ENCODE measurements around the gene FAM185A.
"Not testable (repeated sequence)": the region's sequence is repeated elsewhere in the genome, so short reads cannot be mapped to it uniquely, and the experiment has no call there.

The FAM185A gene

DNA sequence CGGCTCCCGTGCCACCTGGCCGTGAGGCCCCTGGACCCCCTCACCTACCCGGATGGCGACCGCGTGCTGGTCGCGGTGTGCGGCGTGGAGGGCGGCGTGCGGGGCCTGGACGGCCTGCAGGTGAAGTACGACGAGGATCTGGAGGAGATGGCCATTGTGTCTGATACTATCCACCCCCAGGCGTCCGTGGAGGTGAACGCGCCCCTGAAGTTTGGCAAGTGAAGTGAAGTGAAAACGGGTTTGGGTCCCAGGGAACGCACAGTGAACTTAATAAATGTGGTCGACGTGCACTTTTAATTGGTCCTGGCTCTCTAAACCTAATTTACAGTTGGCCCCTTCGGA, 617 bp downstream of the FAM185A start:
- DNase-seq; H3K36me3 ChIP-seq (replicated peaks); H3K27me3 ChIP-seq (replicated peaks); H3K27ac ChIP-seq; in situ Hi-C loops (cut with HindIII; ENCODE audit: low pct_ligation_motif_present, low sequenced_read_pairs): not testable (repeated sequence)
- H3K4me3 ChIP-seq (ENCODE audit: low read depth, low read length) = peak overlapping the region; percentile 72

GRCh38 chr7:102758227-102758626, 9.4 kb downstream of the FAM185A start:
- in situ Hi-C loops (cut with HindIII; ENCODE audit: low pct_ligation_motif_present, low sequenced_read_pairs); H3K4me3 ChIP-seq (ENCODE audit: low read depth, low read length); H3K27me3 ChIP-seq (replicated peaks); DNase-seq; H3K36me3 ChIP-seq (replicated peaks); H3K27ac ChIP-seq: not testable (repeated sequence)

DNA sequence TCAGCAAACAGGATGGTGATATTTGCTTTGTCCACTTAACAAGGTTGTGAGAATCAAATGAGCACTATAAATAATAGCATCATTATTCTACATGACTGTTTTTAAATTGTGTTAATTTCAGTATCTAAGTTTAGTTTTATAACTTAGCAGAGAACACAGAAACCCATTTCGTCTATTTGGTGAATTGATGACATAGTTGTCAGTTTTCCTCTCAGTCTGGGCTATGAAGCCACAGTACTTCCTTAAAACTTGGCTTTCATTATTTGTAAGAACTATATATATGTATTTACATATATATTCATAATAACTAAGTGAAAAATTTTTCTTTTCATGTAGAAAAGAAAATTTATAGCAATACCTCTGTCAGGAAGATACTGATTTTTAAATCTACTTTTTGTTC, 11.1 kb downstream of the FAM185A start:
- in situ Hi-C loops (cut with HindIII; ENCODE audit: low pct_ligation_motif_present, low sequenced_read_pairs); DNase-seq; H3K36me3 ChIP-seq (replicated peaks); H3K27ac ChIP-seq; H3K27me3 ChIP-seq (replicated peaks); H3K4me3 ChIP-seq (ENCODE audit: low read depth, low read length): not testable (repeated sequence)

- H3K36me3 ChIP-seq (replicated peaks); H3K27me3 ChIP-seq (replicated peaks); H3K27ac ChIP-seq; DNase-seq; in situ Hi-C loops (cut with HindIII; ENCODE audit: low pct_ligation_motif_present, low sequenced_read_pairs); H3K4me3 ChIP-seq (ENCODE audit: low read depth, low read length): not testable (repeated sequence)
These were observed 12.4 kb downstream of the FAM185A start for GRCh38 chr7:102761234-102761633.

DNA sequence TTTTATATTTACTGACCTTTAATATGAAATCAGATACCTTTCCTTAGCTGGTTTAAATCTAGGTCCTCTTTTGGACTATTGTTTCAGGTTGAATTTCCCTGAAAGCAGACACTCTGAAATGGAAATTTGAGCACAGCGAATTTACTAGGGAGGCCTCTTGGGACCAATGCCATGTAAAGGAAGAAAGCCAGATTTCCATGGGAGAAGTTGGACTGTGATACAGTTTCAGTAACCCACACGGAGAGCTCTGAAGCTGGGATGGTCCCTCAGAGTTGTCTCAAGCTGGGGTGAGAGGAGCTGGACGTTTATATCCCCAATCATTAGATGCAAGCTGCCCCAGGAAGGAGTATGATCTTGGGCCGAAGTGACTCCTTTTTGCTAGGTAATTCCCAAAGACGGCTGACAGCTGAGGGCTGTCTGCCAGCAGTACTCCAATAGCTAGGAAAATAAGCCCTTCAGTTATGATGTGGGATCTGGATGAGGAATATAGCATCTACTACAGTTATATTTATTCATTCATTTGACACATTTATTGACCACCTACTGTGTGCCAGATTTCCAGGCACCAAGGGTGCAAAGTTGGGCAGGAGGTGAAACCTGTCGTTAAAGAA, 14.6 kb downstream of the FAM185A start:
- H3K27ac ChIP-seq; in situ Hi-C loops (cut with HindIII; ENCODE audit: low pct_ligation_motif_present, low sequenced_read_pairs); H3K36me3 ChIP-seq (replicated peaks); H3K27me3 ChIP-seq (replicated peaks); H3K4me3 ChIP-seq (ENCODE audit: low read depth, low read length); DNase-seq: not testable (repeated sequence)

- H3K36me3 ChIP-seq (replicated peaks); H3K4me3 ChIP-seq (ENCODE audit: low read depth, low read length); in situ Hi-C loops (cut with HindIII; ENCODE audit: low pct_ligation_motif_present, low sequenced_read_pairs): not testable (repeated sequence)
These were observed 20.9 kb downstream of the FAM185A start for GRCh38 chr7:102769657-102770192.

GRCh38 chr7:102770467-102770866, 21.7 kb downstream of the FAM185A start:
- DNase-seq = not testable (repeated sequence)

More at GRCh38 chr7:102769657-102770192, 20.9 kb downstream of the FAM185A start:
- H3K27me3 ChIP-seq (replicated peaks); DNase-seq; H3K27ac ChIP-seq: not testable (repeated sequence)

GRCh38 chr7:102776217-102776616, 27.4 kb downstream of the FAM185A start:
- H3K4me3 ChIP-seq (ENCODE audit: low read depth, low read length); H3K36me3 ChIP-seq (replicated peaks): not testable (repeated sequence)

More at GRCh38 chr7:102770467-102770866, 21.7 kb downstream of the FAM185A start:
- in situ Hi-C loops (cut with HindIII; ENCODE audit: low pct_ligation_motif_present, low sequenced_read_pairs); H3K27me3 ChIP-seq (replicated peaks); H3K36me3 ChIP-seq (replicated peaks); H3K27ac ChIP-seq; H3K4me3 ChIP-seq (ENCODE audit: low read depth, low read length): not testable (repeated sequence)

DNA sequence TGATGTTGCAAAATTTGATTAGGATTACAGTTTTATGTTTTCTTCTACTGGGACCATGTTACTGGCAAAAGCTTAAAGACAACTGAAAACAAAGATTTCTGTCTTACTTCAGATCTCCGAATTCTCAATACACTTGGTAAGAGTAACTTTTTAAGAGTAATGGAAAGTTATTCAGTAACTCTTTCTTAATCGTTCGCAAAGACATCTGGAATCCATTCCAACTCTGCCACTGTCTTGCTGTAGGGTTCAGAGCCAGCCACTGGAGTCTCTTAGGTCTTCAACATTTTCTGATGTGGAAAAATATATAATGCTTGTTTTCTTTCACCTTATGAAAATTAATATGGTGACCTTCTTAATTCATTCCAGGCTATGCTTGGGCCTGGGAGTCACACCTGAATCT, 29.9 kb downstream of the FAM185A start:
- in situ Hi-C loops (cut with HindIII; ENCODE audit: low pct_ligation_motif_present, low sequenced_read_pairs); H3K27ac ChIP-seq; H3K27me3 ChIP-seq (replicated peaks); H3K36me3 ChIP-seq (replicated peaks); DNase-seq; H3K4me3 ChIP-seq (ENCODE audit: low read depth, low read length): not testable (repeated sequence)

More at GRCh38 chr7:102776217-102776616, 27.4 kb downstream of the FAM185A start:
- in situ Hi-C loops (cut with HindIII; ENCODE audit: low pct_ligation_motif_present, low sequenced_read_pairs); H3K27me3 ChIP-seq (replicated peaks); H3K27ac ChIP-seq; DNase-seq: not testable (repeated sequence)

DNA sequence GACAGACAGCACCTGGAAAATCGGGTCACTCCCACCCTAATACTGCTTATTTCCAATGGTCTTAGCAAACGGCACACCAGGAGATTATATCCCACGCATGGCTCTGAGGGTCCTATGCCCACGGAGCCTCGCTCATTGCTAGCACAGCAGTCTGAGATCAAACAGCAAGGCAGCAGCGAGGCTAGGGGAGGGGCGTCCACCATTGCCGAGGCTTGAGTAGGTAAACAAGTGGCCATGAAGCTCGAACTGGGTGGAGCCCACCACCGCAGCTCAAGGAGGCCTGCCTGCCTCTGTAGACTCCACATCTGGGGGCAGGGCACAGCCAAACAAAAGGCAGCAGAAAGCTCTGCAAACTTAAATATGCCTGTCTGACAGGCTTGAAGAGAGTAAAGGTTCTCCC, 32.1 kb downstream of the FAM185A start:
- H3K27me3 ChIP-seq (replicated peaks); H3K36me3 ChIP-seq (replicated peaks); H3K27ac ChIP-seq; DNase-seq; H3K4me3 ChIP-seq (ENCODE audit: low read depth, low read length); in situ Hi-C loops (cut with HindIII; ENCODE audit: low pct_ligation_motif_present, low sequenced_read_pairs): not testable (repeated sequence)

DNA sequence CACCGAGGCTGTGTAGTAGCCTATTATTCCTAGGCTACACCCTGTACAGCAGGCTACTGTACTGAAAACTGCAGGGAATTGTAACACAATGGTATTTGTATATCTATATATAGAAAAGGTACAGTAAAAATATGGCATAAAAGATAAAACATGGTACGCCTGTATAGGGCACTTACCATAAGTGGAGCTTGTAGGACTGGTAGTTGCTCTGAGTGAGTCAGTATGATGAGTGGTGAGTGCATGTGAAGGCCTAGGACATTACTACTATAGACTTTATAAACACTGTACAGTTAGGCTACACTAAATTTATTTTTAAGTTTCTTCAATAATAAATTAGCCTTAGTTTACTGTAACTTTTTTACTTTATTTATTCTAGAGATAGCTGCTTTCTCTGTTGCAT, 40.0 kb downstream of the FAM185A start:
- H3K4me3 ChIP-seq (ENCODE audit: low read depth, low read length); DNase-seq; H3K27me3 ChIP-seq (replicated peaks); H3K36me3 ChIP-seq (replicated peaks); H3K27ac ChIP-seq; in situ Hi-C loops (cut with HindIII; ENCODE audit: low pct_ligation_motif_present, low sequenced_read_pairs): not testable (repeated sequence)

GRCh38 chr7:102790364-102791100, 41.7 kb downstream of the FAM185A start:
- H3K27ac ChIP-seq; H3K27me3 ChIP-seq (replicated peaks); H3K36me3 ChIP-seq (replicated peaks); H3K4me3 ChIP-seq (ENCODE audit: low read depth, low read length); in situ Hi-C loops (cut with HindIII; ENCODE audit: low pct_ligation_motif_present, low sequenced_read_pairs); DNase-seq: not testable (repeated sequence)

DNA sequence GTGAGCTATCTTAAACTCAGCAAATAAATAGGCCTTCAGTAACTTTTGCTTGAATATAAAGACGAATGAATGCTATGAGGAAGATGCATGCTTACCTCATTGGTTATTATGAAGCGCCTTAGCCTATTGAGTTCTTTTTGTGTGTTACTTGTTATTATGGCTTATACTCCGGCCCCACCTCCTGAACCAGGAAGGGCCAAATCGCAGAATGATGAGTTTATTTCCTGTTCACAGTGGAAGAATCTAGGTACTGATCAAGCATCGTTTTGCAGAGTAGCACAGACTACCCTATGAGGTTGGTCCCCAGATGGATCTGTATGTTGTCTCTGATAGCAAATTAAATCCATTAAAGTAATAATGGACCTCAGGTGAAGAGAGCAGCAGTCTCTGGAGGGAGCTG, 42.6 kb downstream of the FAM185A start:
- DNase-seq; H3K4me3 ChIP-seq (ENCODE audit: low read depth, low read length); H3K27ac ChIP-seq; H3K27me3 ChIP-seq (replicated peaks); in situ Hi-C loops (cut with HindIII; ENCODE audit: low pct_ligation_motif_present, low sequenced_read_pairs); H3K36me3 ChIP-seq (replicated peaks): not testable (repeated sequence)

DNA sequence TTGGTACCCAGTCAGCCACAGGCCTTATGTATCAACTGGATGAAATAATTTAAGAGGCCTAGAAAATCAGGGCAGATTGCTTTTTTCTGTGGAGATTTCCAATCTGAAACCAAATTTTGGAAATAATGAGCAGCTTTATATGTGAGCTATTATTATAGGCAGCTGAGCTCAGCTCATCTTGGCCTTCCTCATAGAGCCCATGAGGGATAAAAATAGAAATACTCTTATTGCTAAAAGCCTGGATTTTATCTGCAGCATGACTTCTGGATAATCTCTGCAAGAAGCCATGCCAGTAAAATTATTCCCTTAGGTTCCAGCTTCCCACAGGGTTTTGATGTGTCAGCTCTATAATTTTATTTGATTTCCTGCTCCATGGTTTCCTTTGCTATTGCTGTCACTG, 43.0 kb downstream of the FAM185A start:
- H3K4me3 ChIP-seq (ENCODE audit: low read depth, low read length); DNase-seq; H3K27ac ChIP-seq; in situ Hi-C loops (cut with HindIII; ENCODE audit: low pct_ligation_motif_present, low sequenced_read_pairs); H3K36me3 ChIP-seq (replicated peaks); H3K27me3 ChIP-seq (replicated peaks): not testable (repeated sequence)

GRCh38 chr7:102794567-102794966, 45.8 kb downstream of the FAM185A start:
- H3K27me3 ChIP-seq (replicated peaks); in situ Hi-C loops (cut with HindIII; ENCODE audit: low pct_ligation_motif_present, low sequenced_read_pairs); H3K27ac ChIP-seq; H3K36me3 ChIP-seq (replicated peaks); DNase-seq; H3K4me3 ChIP-seq (ENCODE audit: low read depth, low read length): not testable (repeated sequence)
